Measurements from ENCODE around the gene SRP68.

The SRP68 gene

GRCh38 chr17:76089680-76090516, 17.6 kb upstream of the SRP68 start:
- Histone ChIP-seq H3K9ac (ENCODE audit: low read depth in 1 of 2, low read length in 2 of 2) (no peak overlapping the region), H3K36me3 (ENCODE audit: control insufficient read depth in 1 of 2, insufficient read depth in 2 of 2, low read length in 2 of 2) (peaks cover 59 to 93% of the 10 kb centered on the region in 2 donors), H3K4me3 (ENCODE audit: low read depth in 1 of 2, low read length in 2 of 2) (no peak overlapping the region), H3K4me1 (ENCODE audit: control insufficient read depth in 1 of 2, insufficient read depth in 2 of 2, low read length in 2 of 2) (no peaks in the 10 kb centered on the region), H3K27me3 (ENCODE audit: control insufficient read depth in 1 of 2, insufficient read depth in 2 of 2, low read length in 2 of 2) (no peaks in the 10 kb centered on the region), H3K27ac (ENCODE audit: low read depth, low read length) (no peak overlapping the region), H3K9me3 (ENCODE audit: control insufficient read depth in 1 of 2, low read length in 2 of 2) (no peaks in the 10 kb centered on the region)

GRCh38 chr17:76088868-76089576, 16.7 kb upstream of the SRP68 start:
- Histone ChIP-seq H3K4me1 (ENCODE audit: control insufficient read depth in 1 of 2, insufficient read depth in 2 of 2, low read length in 2 of 2) (no peaks in the 10 kb centered on the region), H3K4me3 (ENCODE audit: low read depth in 1 of 2, low read length in 2 of 2) (no peak overlapping the region), H3K27me3 (ENCODE audit: control insufficient read depth in 1 of 2, insufficient read depth in 2 of 2, low read length in 2 of 2) (no peaks in the 10 kb centered on the region), H3K36me3 (ENCODE audit: control insufficient read depth in 1 of 2, insufficient read depth in 2 of 2, low read length in 2 of 2) (peaks cover 59 to 94% of the 10 kb centered on the region in 2 donors), H3K9me3 (ENCODE audit: control insufficient read depth in 1 of 2, low read length in 2 of 2) (no peaks in the 10 kb centered on the region), H3K9ac (ENCODE audit: low read depth in 1 of 2, low read length in 2 of 2) (no peak overlapping the region), H3K27ac (ENCODE audit: low read depth, low read length) (no peak overlapping the region)

GRCh38 chr17:76088041-76088867, 15.9 kb upstream of the SRP68 start:
- H3K4me1 ChIP-seq (ENCODE audit: control insufficient read depth in 1 of 2, insufficient read depth in 2 of 2, low read length in 2 of 2), result no peaks in the 10 kb centered on the region
- no peaks in the 10 kb centered on the region for H3K27me3 ChIP-seq (ENCODE audit: control insufficient read depth in 1 of 2, insufficient read depth in 2 of 2, low read length in 2 of 2)
- no peaks in the 10 kb centered on the region for H3K9me3 ChIP-seq (ENCODE audit: control insufficient read depth in 1 of 2, low read length in 2 of 2)
- H3K36me3 ChIP-seq (ENCODE audit: control insufficient read depth in 1 of 2, insufficient read depth in 2 of 2, low read length in 2 of 2), result peaks cover 61 to 94% of the 10 kb centered on the region in 2 donors
- H3K4me3 ChIP-seq (ENCODE audit: low read depth in 1 of 2, low read length in 2 of 2), result no peak overlapping the region
- no peak overlapping the region for H3K27ac ChIP-seq (ENCODE audit: low read depth, low read length)
- no peak overlapping the region for H3K9ac ChIP-seq (ENCODE audit: low read depth in 1 of 2, low read length in 2 of 2)

- H3K4me3 ChIP-seq (ENCODE audit: low read depth in 1 of 2, low read length in 2 of 2), result no peak overlapping the region
- no peaks in the 10 kb centered on the region for H3K27me3 ChIP-seq (ENCODE audit: control insufficient read depth in 1 of 2, insufficient read depth in 2 of 2, low read length in 2 of 2)
- H3K9me3 ChIP-seq (ENCODE audit: control insufficient read depth in 1 of 2, low read length in 2 of 2), result no peaks in the 10 kb centered on the region
- no peak overlapping the region for H3K27ac ChIP-seq (ENCODE audit: low read depth, low read length)
- H3K36me3 ChIP-seq (ENCODE audit: control insufficient read depth in 1 of 2, insufficient read depth in 2 of 2, low read length in 2 of 2), result peaks cover 58 to 94% of the 10 kb centered on the region in 2 donors
- H3K4me1 ChIP-seq (ENCODE audit: control insufficient read depth in 1 of 2, insufficient read depth in 2 of 2, low read length in 2 of 2), result no peaks in the 10 kb centered on the region
- H3K9ac ChIP-seq (ENCODE audit: low read depth in 1 of 2, low read length in 2 of 2), result no peak overlapping the region
Observed at GRCh38 chr17:76087531-76087930, 15.2 kb upstream of the SRP68 start.

GRCh38 chr17:76086384-76086783, 14.1 kb upstream of the SRP68 start:
- H3K27ac ChIP-seq (ENCODE audit: low read depth, low read length), result no peak overlapping the region
- H3K9me3 ChIP-seq (ENCODE audit: control insufficient read depth in 1 of 2, low read length in 2 of 2), result no peaks in the 10 kb centered on the region
- no peaks in the 10 kb centered on the region for H3K27me3 ChIP-seq (ENCODE audit: control insufficient read depth in 1 of 2, insufficient read depth in 2 of 2, low read length in 2 of 2)
- no peaks in the 10 kb centered on the region for H3K4me1 ChIP-seq (ENCODE audit: control insufficient read depth in 1 of 2, insufficient read depth in 2 of 2, low read length in 2 of 2)
- no peak overlapping the region for H3K9ac ChIP-seq (ENCODE audit: low read depth in 1 of 2, low read length in 2 of 2)
- H3K4me3 ChIP-seq (ENCODE audit: low read depth in 1 of 2, low read length in 2 of 2), result no peak overlapping the region
- H3K36me3 ChIP-seq (ENCODE audit: control insufficient read depth in 1 of 2, insufficient read depth in 2 of 2, low read length in 2 of 2), result peaks cover 56 to 87% of the 10 kb centered on the region in 2 donors

GRCh38 chr17:76085731-76086366, 13.5 kb upstream of the SRP68 start:
- Histone ChIP-seq H3K27me3 (ENCODE audit: control insufficient read depth in 1 of 2, insufficient read depth in 2 of 2, low read length in 2 of 2) (no peaks in the 10 kb centered on the region), H3K4me3 (ENCODE audit: low read depth in 1 of 2, low read length in 2 of 2) (no peak overlapping the region), H3K9ac (ENCODE audit: low read depth in 1 of 2, low read length in 2 of 2) (no peak overlapping the region), H3K36me3 (ENCODE audit: control insufficient read depth in 1 of 2, insufficient read depth in 2 of 2, low read length in 2 of 2) (peaks cover 53 to 82% of the 10 kb centered on the region in 2 donors), H3K27ac (ENCODE audit: low read depth, low read length) (no peak overlapping the region), H3K9me3 (ENCODE audit: control insufficient read depth in 1 of 2, low read length in 2 of 2) (no peaks in the 10 kb centered on the region), H3K4me1 (ENCODE audit: control insufficient read depth in 1 of 2, insufficient read depth in 2 of 2, low read length in 2 of 2) (no peaks in the 10 kb centered on the region)

GRCh38 chr17:76085066-76085730, 12.9 kb upstream of the SRP68 start:
- no peak overlapping the region for H3K4me3 ChIP-seq (ENCODE audit: low read depth in 1 of 2, low read length in 2 of 2)
- peaks cover under 1 to 1% of the 10 kb centered on the region in 2 donors for H3K27me3 ChIP-seq (ENCODE audit: control insufficient read depth in 1 of 2, insufficient read depth in 2 of 2, low read length in 2 of 2)
- H3K4me1 ChIP-seq (ENCODE audit: control insufficient read depth in 1 of 2, insufficient read depth in 2 of 2, low read length in 2 of 2), result no peaks in the 10 kb centered on the region
- H3K27ac ChIP-seq (ENCODE audit: low read depth, low read length), result no peak overlapping the region
- H3K36me3 ChIP-seq (ENCODE audit: control insufficient read depth in 1 of 2, insufficient read depth in 2 of 2, low read length in 2 of 2), result peaks cover 51 to 77% of the 10 kb centered on the region in 2 donors
- H3K9me3 ChIP-seq (ENCODE audit: control insufficient read depth in 1 of 2, low read length in 2 of 2), result no peaks in the 10 kb centered on the region
- no peak overlapping the region for H3K9ac ChIP-seq (ENCODE audit: low read depth in 1 of 2, low read length in 2 of 2)

GRCh38 chr17:76083536-76084182, 11.3 kb upstream of the SRP68 start:
- Histone ChIP-seq H3K36me3 (ENCODE audit: control insufficient read depth in 1 of 2, insufficient read depth in 2 of 2, low read length in 2 of 2) (peaks cover 44 to 61% of the 10 kb centered on the region in 2 donors), H3K27me3 (ENCODE audit: control insufficient read depth in 1 of 2, insufficient read depth in 2 of 2, low read length in 2 of 2) (peaks cover 16 to 17% of the 10 kb centered on the region in 2 donors), H3K27ac (ENCODE audit: low read depth, low read length) (no peak overlapping the region), H3K9me3 (ENCODE audit: control insufficient read depth in 1 of 2, low read length in 2 of 2) (no peaks in the 10 kb centered on the region), H3K4me3 (ENCODE audit: low read depth in 1 of 2, low read length in 2 of 2) (no peak overlapping the region), H3K9ac (ENCODE audit: low read depth in 1 of 2, low read length in 2 of 2) (no peak overlapping the region), H3K4me1 (ENCODE audit: control insufficient read depth in 1 of 2, insufficient read depth in 2 of 2, low read length in 2 of 2) (no peaks in the 10 kb centered on the region)
